Nephron (organoid): Measurements from ENCODE around the gene ISLR2.

Experiments used
- H3K27ac Mint-ChIP-seq, 3 experiments: 2 replicates each; pipeline ENCODE4 v1.8.0; 2020; ENCODE audit warnings: mixed read lengths in 3 of 3, mild to moderate bottlenecking in 2 of 3, moderate library complexity in 1 of 3
- H3K27me3 Mint-ChIP-seq: 2 replicates; pipeline ENCODE4 v1.8.0; 2021; ENCODE audit warnings: low read depth, mild to moderate bottlenecking, moderate library complexity, mixed read lengths
- H3K36me3 Mint-ChIP-seq: 2 replicates; pipeline ENCODE4 v1.8.0; 2020; ENCODE audit warnings: low read depth, mixed read lengths
- H3K4me1 Mint-ChIP-seq: 2 replicates; pipeline ENCODE4 v1.8.0; 2020; ENCODE audit warnings: mixed read lengths
- H3K4me3 Mint-ChIP-seq, 3 experiments: 2 replicates each; pipeline ENCODE4 v1.8.0; 2020; ENCODE audit warnings: mild to moderate bottlenecking in 3 of 3, mixed read lengths in 3 of 3, moderate library complexity in 2 of 3
- H3K9me3 Mint-ChIP-seq: 2 replicates; pipeline ENCODE4 v1.8.0; 2020; ENCODE audit warnings: mixed read lengths
- CTCF ChIP-seq, 3 experiments: fragments of 200-600 bp; sonication (generic); IDR thresholded peaks; one replicate each; pipeline ENCODE4 v1.5.0; 2021; ENCODE audit warnings: antibody characterized with exemption in 3 of 3; ENCODE audit not compliant: unreplicated experiment in 3 of 3

ISLR2 gene

GRCh38 chr15:74109713-74110112 lies 20.7 kb upstream of the ISLR2 start:
- Mint-ChIP-seq H3K27ac (no peak overlapping the region), H3K4me1 (no peaks in the 10 kb centered on the region), H3K9me3 (no peaks in the 10 kb centered on the region), H3K36me3 (no peaks in the 10 kb centered on the region), H3K27me3 (peaks cover 4% of the 10 kb centered on the region), H3K4me3 (no peak overlapping the region)
- TF ChIP-seq CTCF (IDR thresholded peaks at IDR 0.05; ENCODE audit: unreplicated experiment in 3 of 3), result no peak

- peak overlapping the region in 2 of 3 experiments; percentile 19 to 77 for H3K27ac Mint-ChIP-seq
- no peaks in the 10 kb centered on the region for H3K36me3 Mint-ChIP-seq
Measured at GRCh38 chr15:74120426-74120825, 10.0 kb upstream of the ISLR2 start.

GRCh38 chr15:74121039-74121438 lies 9.3 kb upstream of the ISLR2 start:
- Mint-ChIP-seq H3K9me3 (no peaks in the 10 kb centered on the region), H3K4me1 (peaks cover 27% of the 10 kb centered on the region), H3K36me3 (no peaks in the 10 kb centered on the region), H3K27me3 (peaks cover 17% of the 10 kb centered on the region), H3K4me3 (peak overlapping the region; percentile 2 to 62 (median 35)), H3K27ac (peak overlapping the region; percentile 19 to 77 (median 47))
- no peak for TF ChIP-seq CTCF (IDR thresholded peaks at IDR 0.05; ENCODE audit: unreplicated experiment in 3 of 3)

More at GRCh38 chr15:74120426-74120825, 10.0 kb upstream of the ISLR2 start:
- Mint-ChIP-seq H3K4me3 (no peak overlapping the region), H3K27me3 (peaks cover 14% of the 10 kb centered on the region), H3K9me3 (no peaks in the 10 kb centered on the region), H3K4me1 (peaks cover 27% of the 10 kb centered on the region)
- no peak for TF ChIP-seq CTCF (IDR thresholded peaks at IDR 0.05; ENCODE audit: unreplicated experiment in 3 of 3)

- H3K4me3 Mint-ChIP-seq, result no peak overlapping the region
- peaks cover 23% of the 10 kb centered on the region for H3K27me3 Mint-ChIP-seq
- H3K27ac Mint-ChIP-seq, result peak overlapping the region in 1 of 3 experiments; percentile 77
- no peaks in the 10 kb centered on the region for H3K9me3 Mint-ChIP-seq
- no peaks in the 10 kb centered on the region for H3K36me3 Mint-ChIP-seq
- no peak for TF ChIP-seq CTCF (IDR thresholded peaks at IDR 0.05; ENCODE audit: unreplicated experiment in 3 of 3)
- H3K4me1 Mint-ChIP-seq, result peaks cover 31% of the 10 kb centered on the region
Measured at GRCh38 chr15:74121858-74122257, 8.5 kb upstream of the ISLR2 start.

- Mint-ChIP-seq H3K9me3 (no peaks in the 10 kb centered on the region), H3K27me3 (peaks cover 30% of the 10 kb centered on the region), H3K36me3 (no peaks in the 10 kb centered on the region), H3K4me1 (peaks cover 37% of the 10 kb centered on the region), H3K4me3 (no peak overlapping the region), H3K27ac (peak overlapping the region in 2 of 3 experiments; percentile 65 to 70)
- no peak for TF ChIP-seq CTCF (IDR thresholded peaks at IDR 0.05; ENCODE audit: unreplicated experiment in 3 of 3)
Measured at GRCh38 chr15:74122403-74123130, 7.8 kb upstream of the ISLR2 start.

- Mint-ChIP-seq H3K4me3 (no peak overlapping the region), H3K27me3 (peaks cover 30% of the 10 kb centered on the region)
- no peak for TF ChIP-seq CTCF (IDR thresholded peaks at IDR 0.05; ENCODE audit: unreplicated experiment in 3 of 3)
Measured at GRCh38 chr15:74123131-74123429, 7.3 kb upstream of the ISLR2 start.

More at GRCh38 chr15:74123131-74123429, 7.3 kb upstream of the ISLR2 start:
- peaks cover 37% of the 10 kb centered on the region for H3K4me1 Mint-ChIP-seq
- H3K27ac Mint-ChIP-seq, result peak overlapping the region in 2 of 3 experiments; percentile 35 to 70
- H3K9me3 Mint-ChIP-seq, result no peaks in the 10 kb centered on the region
- H3K36me3 Mint-ChIP-seq, result no peaks in the 10 kb centered on the region
